H1 (cell line): ENCODE results near the gene CCNY. TPM values are rescaled to one million over a fixed set of nuclear protein-coding genes. Genes with fewer than 3 reads are reported as not detected.

Experiments
- CTCF ChIA-PET: fragments of 300-600 bp; sonication (Branson Sonifier 250); formaldehyde crosslinking; loops from one replicate; lab custom pipeline; 2021; ENCODE audit not compliant: partially characterized antibody; lab: Charles Lee
- POLR2A ChIA-PET: fragments of 300-600 bp; sonication (Branson Sonifier 250); formaldehyde crosslinking; loops from one replicate; lab custom pipeline; 2021; ENCODE audit warnings: inconsistent platforms; ENCODE audit not compliant: partially characterized antibody; lab: Charles Lee
- DNase-seq, 2 experiments: peaks; one replicate each; pipeline versions ENCODE4 v3.0.0 to v3.0.0-alpha.2; 2010 to 2022; ENCODE audit warnings: low spot score in 2 of 2, low read depth in 1 of 2, mixed read lengths in 1 of 2
- FAIRE-seq: peaks from 2 replicates; lab custom pipeline; 2011; peaks lifted over from hg19 to GRCh38; lab: Jason Lieb, UNC
- H2AFZ ChIP-seq: 2 replicates; pipeline ENCODE4 v1.8.1; 2012; ENCODE audit warnings: low read length, inconsistent platforms
- H2AK5ac ChIP-seq: 2 replicates; pipeline ENCODE4 v1.6.1; 2013; ENCODE audit warnings: low read depth, low read length
- H2BK120ac ChIP-seq: replicated peaks from 2 replicates; pipeline ENCODE3; 2013; ENCODE audit warnings: low read depth, low read length, inconsistent platforms
- H2BK12ac ChIP-seq: 2 replicates; pipeline ENCODE4 v1.6.1; 2013; ENCODE audit warnings: low read depth, low read length
- H2BK15ac ChIP-seq: 2 replicates; pipeline ENCODE4 v1.6.1; 2013; ENCODE audit warnings: low read length
- H2BK20ac ChIP-seq: 2 replicates; pipeline ENCODE4 v1.6.1; 2013; ENCODE audit warnings: low read length
- H2BK5ac ChIP-seq: 2 replicates; pipeline ENCODE4 v1.6.1; 2013; ENCODE audit warnings: low read depth, low read length
- H3K14ac ChIP-seq: 2 replicates; pipeline ENCODE4 v1.6.1; 2013; ENCODE audit warnings: inconsistent platforms; ENCODE audit not compliant: insufficient read length
- H3K18ac ChIP-seq: 2 replicates; pipeline ENCODE4 v1.6.1; 2013; ENCODE audit warnings: low read length; ENCODE audit errors: extremely low read depth
- H3K23ac ChIP-seq: 2 replicates; pipeline ENCODE4 v1.6.1; 2013; ENCODE audit warnings: inconsistent platforms; ENCODE audit not compliant: insufficient read length
- H3K23me2 ChIP-seq: 2 replicates; pipeline ENCODE4 v1.6.1; 2013; ENCODE audit warnings: low read depth, low read length
- H3K27ac ChIP-seq: 2 replicates; pipeline ENCODE4 v1.6.1; 2011; ENCODE audit warnings: low read depth, low read length, inconsistent platforms
- H3K27me3 ChIP-seq, 4 experiments: replicated peaks in 1 of 4; 1 replicate in 1 of 4; 2 replicates in 3 of 4; pipeline versions ENCODE4 v1.6.1 to v1.8.1; 2011 to 2013; ENCODE audit warnings: low read length in 3 of 4, mild to moderate bottlenecking in 3 of 4, inconsistent platforms in 2 of 4, mixed read lengths in 2 of 4, moderate library complexity in 1 of 4; ENCODE audit not compliant: control insufficient read depth in 3 of 4, insufficient read depth in 3 of 4; ENCODE audit errors: extremely low read depth in 1 of 4
- H3K36me3 ChIP-seq, 4 experiments: 2 replicates each; pipeline versions ENCODE4 v1.6.1 to v1.8.1; 2011 to 2013; ENCODE audit warnings: mild to moderate bottlenecking in 4 of 4, low read length in 3 of 4, moderate library complexity in 2 of 4, control low read depth in 1 of 4, inconsistent platforms in 1 of 4; ENCODE audit not compliant: insufficient read depth in 4 of 4, control insufficient read depth in 2 of 4
- H3K4ac ChIP-seq: replicated peaks from 2 replicates; pipeline ENCODE3; 2013; ENCODE audit warnings: low read length, low read depth, mixed read lengths, inconsistent platforms; ENCODE audit not compliant: insufficient read length
- H3K4me1 ChIP-seq, 4 experiments: replicated peaks in 1 of 4; 1 replicate in 1 of 4; 2 replicates in 3 of 4; pipeline versions ENCODE4 v1.6.1 to v1.8.1; 2011 to 2013; ENCODE audit warnings: low read length in 3 of 4, inconsistent platforms in 2 of 4, mixed read lengths in 1 of 4; ENCODE audit not compliant: insufficient read depth in 4 of 4, control insufficient read depth in 3 of 4
- H3K4me2 ChIP-seq, 2 experiments: 2 replicates each; pipeline versions ENCODE4 v1.6.1 to v1.8.1; 2011 to 2013; ENCODE audit warnings: low read depth in 2 of 2, low read length in 2 of 2, control low read depth in 1 of 2, inconsistent platforms in 1 of 2, mild to moderate bottlenecking in 1 of 2; ENCODE audit not compliant: insufficient read depth in 1 of 2
- H3K4me3 ChIP-seq, 4 experiments: fragments of 200-600, 300-600 bp in 1 of 4; sonication (generic), shearing (Covaris generic), sonication (Bioruptor Twin) in 1 of 4; 2 replicates each; pipeline versions ENCODE4 v1.5.1 to v1.8.1; 2011 to 2016; ENCODE audit warnings: low read length in 4 of 4, low read depth in 3 of 4, control low read depth in 2 of 4, inconsistent platforms in 2 of 4, mild to moderate bottlenecking in 2 of 4, mixed read lengths in 1 of 4, moderate library complexity in 1 of 4; ENCODE audit not compliant: insufficient read depth in 2 of 4; ENCODE audit errors: extremely low read depth in 1 of 4
- H3K56ac ChIP-seq: replicated peaks from 2 replicates; pipeline ENCODE3; 2013; ENCODE audit warnings: low read depth, mild to moderate bottlenecking, mixed read lengths, low read length, inconsistent platforms; ENCODE audit not compliant: insufficient read length
- H3K79me1 ChIP-seq: 2 replicates; pipeline ENCODE4 v1.6.1; 2013; ENCODE audit warnings: low read depth, low read length, control low read depth
- H3K79me2 ChIP-seq, 2 experiments: 2 replicates each; pipeline versions ENCODE4 v1.6.1 to v1.8.1; 2012 to 2013; ENCODE audit warnings: low read length in 2 of 2, mild to moderate bottlenecking in 2 of 2, inconsistent platforms in 1 of 2; ENCODE audit not compliant: insufficient read depth in 2 of 2, control insufficient read depth in 1 of 2
- H3K9ac ChIP-seq, 4 experiments: replicated peaks in 1 of 4; 1 replicate in 1 of 4; 2 replicates in 3 of 4; pipeline versions ENCODE4 v1.6.1 to v1.8.1; 2011 to 2013; ENCODE audit warnings: low read depth in 3 of 4, low read length in 3 of 4, control low read depth in 2 of 4, mild to moderate bottlenecking in 2 of 4, moderate library complexity in 2 of 4, inconsistent platforms in 1 of 4; ENCODE audit errors: extremely low read depth in 1 of 4
- H3K9me3 ChIP-seq, 2 experiments: 2 replicates each; pipeline versions ENCODE4 v1.6.1 to v1.8.1; 2012 to 2013; ENCODE audit warnings: mild to moderate bottlenecking in 2 of 2, moderate library complexity in 2 of 2, control low read depth in 1 of 2, inconsistent platforms in 1 of 2, low read depth in 1 of 2, low read length in 1 of 2, mixed read lengths in 1 of 2; ENCODE audit not compliant: insufficient read depth in 2 of 2
- H4K20me1 ChIP-seq, 2 experiments: replicated peaks in 1 of 2; 2 replicates each; pipeline versions ENCODE3 to v1.8.1; 2011 to 2013; ENCODE audit warnings: inconsistent platforms in 2 of 2, low read length in 2 of 2, mild to moderate bottlenecking in 1 of 2; ENCODE audit not compliant: insufficient read depth in 2 of 2, control insufficient read depth in 1 of 2
- H4K5ac ChIP-seq: 2 replicates; pipeline ENCODE4 v1.6.1; 2013; ENCODE audit warnings: low read length, low read depth, mixed read lengths, inconsistent platforms; ENCODE audit not compliant: insufficient read length
- H4K8ac ChIP-seq: 2 replicates; pipeline ENCODE4 v1.8.0; 2013; ENCODE audit warnings: mild to moderate bottlenecking, moderate library complexity, low read length, inconsistent platforms; ENCODE audit not compliant: insufficient read depth; ENCODE audit errors: extremely low read depth
- H4K91ac ChIP-seq: replicated peaks from 2 replicates; pipeline ENCODE3; 2013; ENCODE audit warnings: low read length, mixed read lengths, inconsistent platforms; ENCODE audit not compliant: insufficient read length
- BRCA1 ChIP-seq: IDR thresholded peaks from 2 replicates; pipeline ENCODE4 v1.6.1; 2012; ENCODE audit warnings: low read depth, low read length, improper control_type of control experiment
- MAFK ChIP-seq: IDR thresholded peaks from 2 replicates; pipeline ENCODE4 v1.6.1; 2012; ENCODE audit warnings: low read depth, mild to moderate bottlenecking, improper control_type of control experiment, low read length
- RNF2 ChIP-seq: fragments of 200-900, 300-1000 bp; sonication (generic); IDR thresholded peaks from 2 replicates; pipeline ENCODE4 v1.7.1; 2016; ENCODE audit warnings: borderline replicate concordance, low read depth, mild to moderate bottlenecking, antibody characterized with exemption, low read length; ENCODE audit not compliant: poor library complexity, severe bottlenecking; ENCODE audit errors: missing control alignments
- TAF1 ChIP-seq: IDR thresholded peaks from 2 replicates; pipeline ENCODE4 v1.6.1; 2011; ENCODE audit warnings: mild to moderate bottlenecking, low read depth, low read length
- WGBS, 2 experiments: shearing (Covaris generic) in 1 of 2; methylation state at CpG; one replicate each; pipeline versions ENCODE4 v1.1.6 to v1.1.7; 2013 to 2015; ENCODE audit warnings: low lambda C conversion rate in 2 of 2, mixed read lengths in 2 of 2, inconsistent platforms in 1 of 2, low coverage in 1 of 2, missing lambda C conversion rate in 1 of 2; ENCODE audit not compliant: insufficient replicate concordance in 2 of 2, insufficient coverage in 1 of 2, insufficient read length in 1 of 2; ENCODE audit errors: extremely low coverage in 1 of 2, missing lambda C conversion rate in 1 of 2; 5-methylcytosine and 5-hydroxymethylcytosine counted together
- polyA plus RNA-seq, 7 experiments: library from polyadenylated mRNA; depleted of rRNA in 3 of 7; stranded (reverse) in 5 of 7; unstranded in 2 of 7; fragments of >200 nt in 5 of 7; fragments of 200-250 nt in 2 of 7; gene quantifications; 1 replicate in 5 of 7; 2 replicates in 1 of 7; 4 replicates in 1 of 7; pipeline versions ENCODE4 v1.2.1 to v1.2.3, GENCODE V29; 2011 to 2013; ENCODE audit warnings: missing spikeins in 2 of 7, mixed read lengths in 2 of 7
- total RNA-seq: library from RNA; stranded (reverse); fragmentation: NEBNext Ultra II Directional; extraction: Animal tissue kit (Norgen Biotek cat#: 25700); gene quantifications from 2 replicates; pipeline ENCODE4 v1.2.1, GENCODE V29; 2021

Gene CCNY
- total and polyA plus RNA-seq, 2 of the 8 experiments (the other 6 are each of a cell fraction or from before 2014, with no cell fraction given), result 25.3 to 68.2 TPM

- ChIA-PET POLR2A (interaction anchor here (1.7 kb wide), 1 partner anchor 16 kb away, joined by 3 read pairs; no protein-coding TSS in a partner anchor), CTCF (interaction anchor here (0.8 kb wide), 1 partner anchor 12 kb away, joined by 4 read pairs; no protein-coding TSS in a partner anchor)
- H3K79me1 ChIP-seq, result peaks cover 9% of the 10 kb centered on the region
- H4K8ac ChIP-seq, result no peak overlapping the region
- H3K14ac ChIP-seq, result no peak overlapping the region
- H3K27ac ChIP-seq, result no peak overlapping the region
- H3K18ac ChIP-seq, result no peak overlapping the region; the same call in 1 of the 2 replicates
- H3K36me3 ChIP-seq, result no peaks in the 10 kb centered on the region; a peak in 1 of 8 replicates
- no peak for TF ChIP-seq TAF1
- no peak for TF ChIP-seq RNF2
- TF ChIP-seq MAFK, result no peak
- no peak for TF ChIP-seq BRCA1
- peak overlapping the region; percentile 60; the same call in 1 of the 2 replicates for H2BK5ac ChIP-seq
- no peak for FAIRE-seq
- H4K91ac ChIP-seq, result peak overlapping the region; percentile 46
- no peak overlapping the region for H2AFZ ChIP-seq
- H3K56ac ChIP-seq, result no peak overlapping the region
- peaks cover 0 to 10% of the 10 kb centered on the region in 2 experiments for H4K20me1 ChIP-seq
- H3K4me2 ChIP-seq, result peak overlapping the region; percentile 58 to 75
- H2BK120ac ChIP-seq, result no peak overlapping the region
- H3K9ac ChIP-seq, result no peak overlapping the region; a peak in 1 of 7 replicates
- peaks cover 23 to 49% (median 37%) of the 10 kb centered on the region in 4 experiments for H3K4me1 ChIP-seq
- peak overlapping the region; percentile 18; the same call in 1 of the 2 replicates for H2BK12ac ChIP-seq
- no peak overlapping the region for H3K23ac ChIP-seq
- H4K5ac ChIP-seq, result no peak overlapping the region
- peak overlapping the region; percentile 64 for H2BK20ac ChIP-seq
- peaks cover 5% of the 10 kb centered on the region; the same call in 1 of the 2 replicates for H3K23me2 ChIP-seq
- peak overlapping the region in 1 of 4 experiments; percentile 55; a peak in 3 of 8 replicates for H3K4me3 ChIP-seq
- WGBS, 2 experiments, result 74% methylated on average over 5 of the region's 5 CpGs; no CpG with 5 or more reads in 1 of the 2 experiments
- H3K9me3 ChIP-seq, result no peaks in the 10 kb centered on the region
- no peaks in the 10 kb centered on the region for H3K27me3 ChIP-seq
- H2BK15ac ChIP-seq, result peak overlapping the region; percentile 34; the same call in 1 of the 2 replicates
- H3K4ac ChIP-seq, result no peak overlapping the region
- no peak for DNase-seq
- H2AK5ac ChIP-seq, result peak overlapping the region; percentile 41; the same call in 1 of the 2 replicates
- H3K79me2 ChIP-seq, result peaks cover 2 to 84% of the 10 kb centered on the region in 2 experiments; a peak in 3 of 4 replicates
These were observed 129.4 kb downstream of the CCNY start for GRCh38 chr10:35465673-35466072.
